GM12872 (cell line): Measurements from ENCODE around the gene CASD1.

Experiments
- TF ChIP-seq, protein P1 (sequence below): IDR thresholded peaks from 3 replicates; pipeline ENCODE4 v1.5.1; 2011; ENCODE audit warnings: low read depth, mild to moderate bottlenecking, low read length, moderate library complexity; ENCODE audit not compliant: insufficient read depth

Gene CASD1

DNA sequence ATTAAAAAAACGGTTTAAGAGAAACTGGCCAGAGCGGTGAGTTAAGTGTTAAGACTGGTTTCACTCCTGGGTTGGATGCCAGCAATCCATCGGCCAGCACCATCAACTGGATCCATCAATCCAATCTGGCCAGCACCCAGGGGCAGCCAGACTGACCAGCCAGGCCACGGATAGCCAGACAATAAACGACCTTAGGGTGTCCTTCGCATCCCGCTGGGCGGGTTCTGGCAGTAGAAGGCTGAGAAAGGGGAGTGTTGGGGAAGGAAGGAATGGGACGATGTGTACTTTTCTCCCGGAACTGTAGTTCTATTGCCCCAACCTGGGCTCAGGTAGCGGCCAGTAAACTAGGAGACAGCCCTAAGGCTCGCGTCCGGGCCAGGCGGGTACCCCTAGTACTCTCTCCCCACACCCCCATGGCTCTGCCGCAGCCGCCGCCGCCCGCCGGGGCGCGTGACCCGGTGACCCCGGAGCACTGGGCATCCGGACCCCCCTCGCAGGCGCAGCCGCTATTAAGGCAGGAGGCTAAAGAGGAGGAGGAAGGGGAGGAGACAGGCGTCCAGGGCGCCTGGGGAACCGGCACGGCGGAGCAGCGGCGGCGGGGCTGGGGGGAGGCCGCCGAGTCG, at the start of gene CASD1:
CASD1 (plus strand) TSS at position 546 of the 623 bp plus-strand sequence. CDS start 276 bp downstream, outside the sequence.
- TF ChIP-seq, protein P1, sequence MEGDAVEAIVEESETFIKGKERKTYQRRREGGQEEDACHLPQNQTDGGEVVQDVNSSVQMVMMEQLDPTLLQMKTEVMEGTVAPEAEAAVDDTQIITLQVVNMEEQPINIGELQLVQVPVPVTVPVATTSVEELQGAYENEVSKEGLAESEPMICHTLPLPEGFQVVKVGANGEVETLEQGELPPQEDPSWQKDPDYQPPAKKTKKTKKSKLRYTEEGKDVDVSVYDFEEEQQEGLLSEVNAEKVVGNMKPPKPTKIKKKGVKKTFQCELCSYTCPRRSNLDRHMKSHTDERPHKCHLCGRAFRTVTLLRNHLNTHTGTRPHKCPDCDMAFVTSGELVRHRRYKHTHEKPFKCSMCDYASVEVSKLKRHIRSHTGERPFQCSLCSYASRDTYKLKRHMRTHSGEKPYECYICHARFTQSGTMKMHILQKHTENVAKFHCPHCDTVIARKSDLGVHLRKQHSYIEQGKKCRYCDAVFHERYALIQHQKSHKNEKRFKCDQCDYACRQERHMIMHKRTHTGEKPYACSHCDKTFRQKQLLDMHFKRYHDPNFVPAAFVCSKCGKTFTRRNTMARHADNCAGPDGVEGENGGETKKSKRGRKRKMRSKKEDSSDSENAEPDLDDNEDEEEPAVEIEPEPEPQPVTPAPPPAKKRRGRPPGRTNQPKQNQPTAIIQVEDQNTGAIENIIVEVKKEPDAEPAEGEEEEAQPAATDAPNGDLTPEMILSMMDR, result no peak

DNA sequence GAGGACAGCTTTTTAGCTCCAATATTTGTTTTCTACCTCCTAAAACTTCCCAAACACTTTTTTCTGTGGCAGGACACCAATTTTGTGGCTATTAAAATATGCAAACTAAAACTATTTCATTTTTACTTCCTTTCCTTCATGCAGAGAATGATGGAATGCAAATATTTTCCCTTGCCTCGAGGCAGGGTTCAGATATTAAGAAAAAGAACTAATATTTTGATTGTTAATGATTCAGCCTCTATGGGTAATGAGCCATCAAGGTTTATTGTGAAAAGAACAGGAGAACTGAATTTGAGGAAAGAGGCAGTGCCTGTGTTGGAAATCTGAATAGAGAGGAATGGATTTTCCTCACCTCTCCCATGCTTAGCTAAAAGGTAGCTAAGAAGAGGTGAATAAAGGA, 43.1 kb upstream of the CASD1 start:
- TF ChIP-seq, protein P1, result no peak

DNA sequence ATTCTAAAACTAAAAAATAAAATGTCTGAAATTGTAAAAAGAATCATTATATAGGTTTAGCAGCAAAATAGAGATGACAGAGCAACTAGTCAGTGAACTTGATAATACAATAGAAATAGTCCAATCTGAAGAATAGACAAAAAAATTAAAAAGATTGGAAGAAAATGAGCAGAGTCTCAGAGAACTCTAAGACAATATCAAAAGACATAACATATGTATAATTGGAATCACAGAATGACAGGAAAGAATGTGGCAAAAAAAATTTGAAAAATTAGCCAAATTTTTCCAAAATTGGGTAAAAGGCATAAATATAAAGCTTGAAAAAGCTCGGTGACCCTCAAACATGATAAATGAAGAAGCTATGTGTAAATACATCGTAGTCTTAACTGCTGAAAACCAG, 38.0 kb upstream of the CASD1 start:
- TF ChIP-seq, protein P1, result no peak

DNA sequence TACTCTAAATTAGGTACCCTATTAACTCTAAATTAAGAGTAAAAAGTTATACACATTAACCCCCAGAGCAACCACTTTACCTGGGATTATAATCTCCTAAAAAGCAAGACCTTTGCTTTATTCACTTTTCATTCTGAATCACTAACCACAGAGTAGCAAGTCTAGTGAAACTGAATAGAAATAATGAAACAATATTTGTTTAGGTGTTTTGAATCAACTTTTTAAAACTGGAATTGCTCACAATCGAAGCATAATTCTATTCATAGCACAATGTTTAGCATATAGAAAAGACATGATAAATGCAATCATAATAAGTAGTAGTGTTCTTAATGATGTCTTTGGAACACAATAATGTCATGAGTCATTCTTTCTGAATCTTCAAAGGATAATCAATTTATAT, 37.0 kb upstream of the CASD1 start:
- TF ChIP-seq, protein P1, result no peak

DNA sequence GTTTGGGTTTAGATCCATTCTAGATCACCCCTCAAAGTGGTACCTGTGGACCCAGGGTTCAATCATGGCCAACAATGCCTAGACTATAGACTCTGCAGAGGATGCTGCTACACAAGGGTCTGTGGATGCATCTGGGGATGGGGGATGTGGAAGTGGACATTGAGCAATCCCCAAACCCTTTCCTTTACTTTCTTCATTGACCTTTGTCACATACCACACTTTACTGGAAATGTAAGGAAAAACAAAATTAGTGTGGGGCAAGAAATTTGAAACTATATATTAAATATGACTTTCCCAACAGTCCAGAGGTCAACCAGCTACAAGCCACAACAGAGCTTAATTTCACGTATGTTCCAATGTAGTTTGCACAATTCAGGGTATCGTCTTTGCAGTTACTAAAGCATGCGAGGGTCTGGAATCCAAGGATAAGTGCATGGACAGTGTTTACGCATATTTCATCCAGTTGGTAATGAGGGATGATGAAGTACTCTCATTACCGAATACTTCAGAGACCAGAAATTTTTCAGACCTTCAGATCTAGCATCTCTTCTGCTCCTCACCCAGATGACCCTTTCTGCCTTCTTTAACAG, 33.3 kb upstream of the CASD1 start:
- TF ChIP-seq, protein P1, result no peak

DNA sequence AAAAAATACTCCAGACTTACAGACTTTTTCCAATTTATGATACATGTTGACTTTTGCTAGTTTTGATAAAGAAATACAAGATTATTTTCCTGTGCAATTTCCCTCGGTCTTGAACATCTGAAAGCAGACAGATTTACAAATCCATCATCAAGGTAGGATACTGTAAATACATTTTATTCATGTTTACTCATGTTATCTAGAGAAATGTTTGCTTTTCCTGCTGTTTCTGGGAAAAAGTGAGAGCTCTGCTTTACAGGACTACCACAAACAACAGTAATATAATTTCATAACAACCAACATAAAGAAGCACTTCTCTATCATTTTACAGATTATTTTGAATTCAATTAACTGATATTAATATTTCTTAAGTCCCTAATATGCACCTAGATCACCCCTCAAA, 31.7 kb upstream of the CASD1 start:
- TF ChIP-seq, protein P1, result no peak

DNA sequence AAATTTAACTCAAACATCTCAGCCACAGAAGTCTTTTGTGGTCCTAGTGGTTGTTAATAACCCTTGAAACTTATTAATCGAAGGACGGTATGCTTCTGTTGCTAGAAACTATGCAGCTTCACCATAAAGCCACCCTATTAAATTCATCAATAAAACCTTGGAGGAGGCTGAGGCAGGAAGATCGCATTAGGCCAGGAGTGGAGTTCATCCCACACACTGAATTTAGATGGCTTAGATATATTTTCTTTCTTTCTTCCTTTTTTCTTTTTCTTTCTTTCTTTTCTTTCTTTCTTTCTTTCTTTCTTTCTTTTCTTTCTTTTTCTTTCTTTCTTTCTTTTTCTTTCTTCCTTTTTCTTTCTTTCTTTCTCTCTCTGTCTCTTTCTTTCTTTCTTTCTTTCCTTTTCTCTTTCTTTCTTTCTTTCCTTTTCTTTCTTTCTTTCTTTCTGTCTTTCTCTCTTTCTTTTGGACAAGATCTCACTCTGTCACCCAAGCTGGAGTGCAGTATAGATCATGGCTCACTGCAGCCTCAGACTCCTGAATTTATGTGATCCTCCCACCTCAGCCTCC, 30.9 kb upstream of the CASD1 start:
- TF ChIP-seq, protein P1, result no peak
